HepG2 (cell line): ENCODE measurements around the gene GJB1. TPM values are rescaled to one million over a fixed set of nuclear protein-coding genes. Genes with fewer than 3 reads are reported as not detected.

Experiments used
- BCL6 ChIP-seq: IDR thresholded peaks from 2 replicates; pipeline ENCODE4 v1.6.1; 2016; ENCODE audit warnings: missing genetic modification reagents, missing compliant biosample characterization
- ELF3 ChIP-seq: IDR thresholded peaks from 2 replicates; pipeline ENCODE4 v1.6.1; 2016; ENCODE audit warnings: missing genetic modification reagents, missing compliant biosample characterization
- FOXO1 ChIP-seq: sonication (generic); formaldehyde crosslinking; IDR thresholded peaks from 2 replicates; pipeline ENCODE4 v1.4.0; 2020; ENCODE audit warnings: missing genetic modification reagents
- HCFC1 ChIP-seq: fragments of 150-350 bp; IDR thresholded peaks from 2 replicates; pipeline ENCODE4 v1.6.1; 2014; ENCODE audit warnings: low read depth, low read length
- JUND ChIP-seq: sonication (generic); formaldehyde crosslinking; IDR thresholded peaks from 2 replicates; pipeline ENCODE4 v1.8.0; 2022; ENCODE audit warnings: mild to moderate bottlenecking, missing genetic modification reagents
- KLF6 ChIP-seq: IDR thresholded peaks from 2 replicates; pipeline ENCODE4 v1.8.0; 2016; ENCODE audit warnings: missing biosample characterization, missing genetic modification reagents
- NCOA2 ChIP-seq: sonication (generic); formaldehyde crosslinking; IDR thresholded peaks from 2 replicates; pipeline ENCODE4 v1.8.0; 2022; ENCODE audit warnings: inconsistent platforms
- POLR2A ChIP-seq, 2 experiments: IDR thresholded peaks; 2 replicates each; pipeline ENCODE4 v1.6.1; 2011; ENCODE audit warnings: low read depth in 2 of 2, low read length in 2 of 2, mild to moderate bottlenecking in 1 of 2, moderate library complexity in 1 of 2; ENCODE audit not compliant: insufficient read depth in 1 of 2
- RARA ChIP-seq: IDR thresholded peaks from 2 replicates; pipeline ENCODE4 v1.6.1; 2016; ENCODE audit warnings: missing genetic modification reagents, missing compliant biosample characterization
- SMYD3 ChIP-seq: sonication (generic); formaldehyde crosslinking; IDR thresholded peaks from 2 replicates; pipeline ENCODE4 v1.8.1; 2023; ENCODE audit warnings: mild to moderate bottlenecking, missing genetic modification reagents
- SOX6 ChIP-seq, 2 experiments: fragments of 450-650 bp in 1 of 2; sonication (generic) in 1 of 2; formaldehyde crosslinking in 1 of 2; IDR thresholded peaks; 2 replicates each; pipeline versions ENCODE4 v1.4.0 to v1.6.1; 2017 to 2020; ENCODE audit warnings: antibody characterized with exemption in 1 of 2, mild to moderate bottlenecking in 1 of 2, missing genetic modification reagents in 1 of 2
- SPEN ChIP-seq: sonication (generic); formaldehyde crosslinking; IDR thresholded peaks from 2 replicates; pipeline ENCODE4 v1.5.1; 2020; ENCODE audit warnings: low read depth, mild to moderate bottlenecking, missing genetic modification reagents
- ZKSCAN5 ChIP-seq: sonication (generic); formaldehyde crosslinking; IDR thresholded peaks from 2 replicates; pipeline ENCODE4 v1.5.1; 2020; ENCODE audit warnings: mild to moderate bottlenecking, missing genetic modification reagents
- polyA plus RNA-seq, 8 experiments: library from polyadenylated mRNA; depleted of rRNA in 3 of 8; stranded (reverse) in 7 of 8; unstranded in 1 of 8; fragments of >200 nt; fragmentation: Illumina TruSeq in 4 of 8; extraction: Trizol in 4 of 8; gene quantifications; 2 replicates each; pipeline versions ENCODE4 v1.2.1 to v1.2.3, GENCODE V29; 2011 to 2016; ENCODE audit warnings: low read depth in 4 of 8, missing spikeins in 1 of 8, mixed read lengths in 1 of 8; ENCODE audit not compliant: insufficient read depth in 1 of 8
- total RNA-seq, 5 experiments: library from RNA; depleted of rRNA; stranded (reverse); fragments of >200 nt; fragmentation: Illumina TruSeq; extraction: Trizol; gene quantifications; 2 replicates each; pipeline ENCODE4 v1.2.3, GENCODE V29; 2016; ENCODE audit warnings: low read depth in 1 of 5
- TF ChIP-seq, protein P1 (sequence below): sonication (generic); formaldehyde crosslinking; IDR thresholded peaks from 2 replicates; pipeline ENCODE4 v1.5.0; 2020; ENCODE audit warnings: missing genetic modification reagents
- TF ChIP-seq, protein P2 (sequence below): IDR thresholded peaks from 2 replicates; pipeline ENCODE4 v1.4.0; 2020; ENCODE audit warnings: mild to moderate bottlenecking, missing genetic modification reagents
- TF ChIP-seq, protein P3 (sequence below): sonication (generic); formaldehyde crosslinking; conservative IDR thresholded peaks from 2 replicates; pipeline ENCODE4 v1.8.0; 2022; ENCODE audit warnings: mild to moderate bottlenecking, moderate library complexity, missing genetic modification reagents
- TF ChIP-seq, protein P4 (sequence below): sonication (generic); formaldehyde crosslinking; conservative IDR thresholded peaks from 2 replicates; pipeline ENCODE4 v1.8.0; 2022; ENCODE audit warnings: missing genetic modification reagents
- TF ChIP-seq, protein P5 (sequence below): sonication (generic); formaldehyde crosslinking; IDR thresholded peaks from 2 replicates; pipeline ENCODE4 v1.5.1; 2020; ENCODE audit warnings: missing genetic modification reagents, mild to moderate bottlenecking, borderline replicate concordance
- TF ChIP-seq, protein P6 (sequence below): sonication (generic); formaldehyde crosslinking; IDR thresholded peaks from 2 replicates; pipeline ENCODE4 v1.5.1; 2020; ENCODE audit warnings: mild to moderate bottlenecking, moderate library complexity, missing genetic modification reagents

GJB1 gene
- total and polyA plus RNA-seq, 2 of the 13 experiments (the other 11 are each of a cell fraction or from before 2014, with no cell fraction given) = 111 to 161 TPM

DNA sequence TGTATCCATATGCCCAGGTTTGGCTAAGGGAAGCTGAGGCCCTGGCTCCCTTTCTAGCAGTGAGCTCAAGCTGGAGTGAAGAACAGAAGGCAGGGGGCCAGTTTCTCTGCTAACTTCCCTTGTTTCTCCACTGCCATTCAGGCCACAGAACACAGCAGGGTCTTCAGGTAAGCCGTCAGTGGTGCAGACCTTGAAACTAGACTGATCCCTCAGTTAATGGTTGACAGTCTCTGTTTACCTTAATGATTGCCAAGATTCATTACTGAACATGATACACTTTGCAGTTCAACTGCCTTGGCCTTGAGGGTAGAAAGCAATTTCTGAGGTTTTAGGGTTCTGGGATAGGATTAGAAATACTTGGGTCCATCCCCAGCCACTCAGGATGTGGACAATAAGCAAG is 8.9 kb upstream of the GJB1 start (continued):
- TF ChIP-seq JUND (CRISPR knock-in tag) (no peak), HCFC1 (no peak), POLR2A (IDR thresholded peaks at IDR 0.05; ENCODE audit: insufficient read depth in 1 of 2, low read depth in 2 of 2, low read length in 2 of 2) (0 out of 4 replicates have a peak, but pooled peaks of 1 of the 2 experiments have one; percentile 19), FOXO1 (CRISPR knock-in tag) (peak; percentile 17; the same call in 1 of the 2 replicates), SOX6 (IDR thresholded peaks at IDR 0.05) (no peak), SOX6 (CRISPR knock-in tag; IDR thresholded peaks at IDR 0.05) (0 out of 2 replicates have a peak, but pooled peaks have one; percentile 14), SMYD3 (CRISPR knock-in tag) (no peak), ELF3 (CRISPR knock-in tag) (no peak), KLF6 (no peak), BCL6 (peak; percentile 47), ZKSCAN5 (CRISPR knock-in tag) (no peak), SPEN (no peak), RARA (CRISPR knock-in tag) (0 out of 2 replicates have a peak, but pooled peaks have one; percentile 25), NCOA2 (CRISPR knock-in tag) (0 out of 2 replicates have a peak, but pooled peaks have one; percentile 12)
- TF ChIP-seq, protein P1, sequence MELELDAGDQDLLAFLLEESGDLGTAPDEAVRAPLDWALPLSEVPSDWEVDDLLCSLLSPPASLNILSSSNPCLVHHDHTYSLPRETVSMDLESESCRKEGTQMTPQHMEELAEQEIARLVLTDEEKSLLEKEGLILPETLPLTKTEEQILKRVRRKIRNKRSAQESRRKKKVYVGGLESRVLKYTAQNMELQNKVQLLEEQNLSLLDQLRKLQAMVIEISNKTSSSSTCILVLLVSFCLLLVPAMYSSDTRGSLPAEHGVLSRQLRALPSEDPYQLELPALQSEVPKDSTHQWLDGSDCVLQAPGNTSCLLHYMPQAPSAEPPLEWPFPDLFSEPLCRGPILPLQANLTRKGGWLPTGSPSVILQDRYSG = no peak
- TF ChIP-seq, protein P2, sequence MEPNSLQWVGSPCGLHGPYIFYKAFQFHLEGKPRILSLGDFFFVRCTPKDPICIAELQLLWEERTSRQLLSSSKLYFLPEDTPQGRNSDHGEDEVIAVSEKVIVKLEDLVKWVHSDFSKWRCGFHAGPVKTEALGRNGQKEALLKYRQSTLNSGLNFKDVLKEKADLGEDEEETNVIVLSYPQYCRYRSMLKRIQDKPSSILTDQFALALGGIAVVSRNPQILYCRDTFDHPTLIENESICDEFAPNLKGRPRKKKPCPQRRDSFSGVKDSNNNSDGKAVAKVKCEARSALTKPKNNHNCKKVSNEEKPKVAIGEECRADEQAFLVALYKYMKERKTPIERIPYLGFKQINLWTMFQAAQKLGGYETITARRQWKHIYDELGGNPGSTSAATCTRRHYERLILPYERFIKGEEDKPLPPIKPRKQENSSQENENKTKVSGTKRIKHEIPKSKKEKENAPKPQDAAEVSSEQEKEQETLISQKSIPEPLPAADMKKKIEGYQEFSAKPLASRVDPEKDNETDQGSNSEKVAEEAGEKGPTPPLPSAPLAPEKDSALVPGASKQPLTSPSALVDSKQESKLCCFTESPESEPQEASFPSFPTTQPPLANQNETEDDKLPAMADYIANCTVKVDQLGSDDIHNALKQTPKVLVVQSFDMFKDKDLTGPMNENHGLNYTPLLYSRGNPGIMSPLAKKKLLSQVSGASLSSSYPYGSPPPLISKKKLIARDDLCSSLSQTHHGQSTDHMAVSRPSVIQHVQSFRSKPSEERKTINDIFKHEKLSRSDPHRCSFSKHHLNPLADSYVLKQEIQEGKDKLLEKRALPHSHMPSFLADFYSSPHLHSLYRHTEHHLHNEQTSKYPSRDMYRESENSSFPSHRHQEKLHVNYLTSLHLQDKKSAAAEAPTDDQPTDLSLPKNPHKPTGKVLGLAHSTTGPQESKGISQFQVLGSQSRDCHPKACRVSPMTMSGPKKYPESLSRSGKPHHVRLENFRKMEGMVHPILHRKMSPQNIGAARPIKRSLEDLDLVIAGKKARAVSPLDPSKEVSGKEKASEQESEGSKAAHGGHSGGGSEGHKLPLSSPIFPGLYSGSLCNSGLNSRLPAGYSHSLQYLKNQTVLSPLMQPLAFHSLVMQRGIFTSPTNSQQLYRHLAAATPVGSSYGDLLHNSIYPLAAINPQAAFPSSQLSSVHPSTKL = peak; percentile 32; the same call in 1 of the 2 replicates
- TF ChIP-seq, protein P3, sequence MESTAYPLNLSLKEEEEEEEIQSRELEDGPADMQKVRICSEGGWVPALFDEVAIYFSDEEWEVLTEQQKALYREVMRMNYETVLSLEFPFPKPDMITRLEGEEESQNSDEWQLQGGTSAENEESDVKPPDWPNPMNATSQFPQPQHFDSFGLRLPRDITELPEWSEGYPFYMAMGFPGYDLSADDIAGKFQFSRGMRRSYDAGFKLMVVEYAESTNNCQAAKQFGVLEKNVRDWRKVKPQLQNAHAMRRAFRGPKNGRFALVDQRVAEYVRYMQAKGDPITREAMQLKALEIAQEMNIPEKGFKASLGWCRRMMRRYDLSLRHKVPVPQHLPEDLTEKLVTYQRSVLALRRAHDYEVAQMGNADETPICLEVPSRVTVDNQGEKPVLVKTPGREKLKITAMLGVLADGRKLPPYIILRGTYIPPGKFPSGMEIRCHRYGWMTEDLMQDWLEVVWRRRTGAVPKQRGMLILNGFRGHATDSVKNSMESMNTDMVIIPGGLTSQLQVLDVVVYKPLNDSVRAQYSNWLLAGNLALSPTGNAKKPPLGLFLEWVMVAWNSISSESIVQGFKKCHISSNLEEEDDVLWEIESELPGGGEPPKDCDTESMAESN (CRISPR knock-in tag) = 0 out of 2 replicates have a peak, but pooled peaks have one; percentile 14
- TF ChIP-seq, protein P4, sequence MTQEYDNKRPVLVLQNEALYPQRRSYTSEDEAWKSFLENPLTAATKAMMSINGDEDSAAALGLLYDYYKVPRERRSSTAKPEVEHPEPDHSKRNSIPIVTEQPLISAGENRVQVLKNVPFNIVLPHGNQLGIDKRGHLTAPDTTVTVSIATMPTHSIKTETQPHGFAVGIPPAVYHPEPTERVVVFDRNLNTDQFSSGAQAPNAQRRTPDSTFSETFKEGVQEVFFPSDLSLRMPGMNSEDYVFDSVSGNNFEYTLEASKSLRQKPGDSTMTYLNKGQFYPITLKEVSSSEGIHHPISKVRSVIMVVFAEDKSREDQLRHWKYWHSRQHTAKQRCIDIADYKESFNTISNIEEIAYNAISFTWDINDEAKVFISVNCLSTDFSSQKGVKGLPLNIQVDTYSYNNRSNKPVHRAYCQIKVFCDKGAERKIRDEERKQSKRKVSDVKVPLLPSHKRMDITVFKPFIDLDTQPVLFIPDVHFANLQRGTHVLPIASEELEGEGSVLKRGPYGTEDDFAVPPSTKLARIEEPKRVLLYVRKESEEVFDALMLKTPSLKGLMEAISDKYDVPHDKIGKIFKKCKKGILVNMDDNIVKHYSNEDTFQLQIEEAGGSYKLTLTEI = no peak
- TF ChIP-seq, protein P5, sequence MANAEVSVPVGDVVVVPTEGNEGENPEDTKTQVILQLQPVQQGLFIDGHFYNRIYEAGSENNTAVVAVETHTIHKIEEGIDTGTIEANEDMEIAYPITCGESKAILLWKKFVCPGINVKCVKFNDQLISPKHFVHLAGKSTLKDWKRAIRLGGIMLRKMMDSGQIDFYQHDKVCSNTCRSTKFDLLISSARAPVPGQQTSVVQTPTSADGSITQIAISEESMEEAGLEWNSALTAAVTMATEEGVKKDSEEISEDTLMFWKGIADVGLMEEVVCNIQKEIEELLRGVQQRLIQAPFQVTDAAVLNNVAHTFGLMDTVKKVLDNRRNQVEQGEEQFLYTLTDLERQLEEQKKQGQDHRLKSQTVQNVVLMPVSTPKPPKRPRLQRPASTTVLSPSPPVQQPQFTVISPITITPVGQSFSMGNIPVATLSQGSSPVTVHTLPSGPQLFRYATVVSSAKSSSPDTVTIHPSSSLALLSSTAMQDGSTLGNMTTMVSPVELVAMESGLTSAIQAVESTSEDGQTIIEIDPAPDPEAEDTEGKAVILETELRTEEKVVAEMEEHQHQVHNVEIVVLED (CRISPR knock-in tag) = no peak
- TF ChIP-seq, protein P6, sequence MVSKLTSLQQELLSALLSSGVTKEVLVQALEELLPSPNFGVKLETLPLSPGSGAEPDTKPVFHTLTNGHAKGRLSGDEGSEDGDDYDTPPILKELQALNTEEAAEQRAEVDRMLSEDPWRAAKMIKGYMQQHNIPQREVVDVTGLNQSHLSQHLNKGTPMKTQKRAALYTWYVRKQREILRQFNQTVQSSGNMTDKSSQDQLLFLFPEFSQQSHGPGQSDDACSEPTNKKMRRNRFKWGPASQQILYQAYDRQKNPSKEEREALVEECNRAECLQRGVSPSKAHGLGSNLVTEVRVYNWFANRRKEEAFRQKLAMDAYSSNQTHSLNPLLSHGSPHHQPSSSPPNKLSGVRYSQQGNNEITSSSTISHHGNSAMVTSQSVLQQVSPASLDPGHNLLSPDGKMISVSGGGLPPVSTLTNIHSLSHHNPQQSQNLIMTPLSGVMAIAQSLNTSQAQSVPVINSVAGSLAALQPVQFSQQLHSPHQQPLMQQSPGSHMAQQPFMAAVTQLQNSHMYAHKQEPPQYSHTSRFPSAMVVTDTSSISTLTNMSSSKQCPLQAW = peak; percentile 40; the same call in 1 of the 2 replicates
